ENCODE measurements around the gene MICU1. TPM values are rescaled to one million over a fixed set of nuclear protein-coding genes. Genes with fewer than 3 reads are reported as not detected.

Gene MICU1
- total and polyA plus RNA-seq, 2 experiments from 2014 or later = 27.5 to 52.3 TPM

GRCh38 chr10:72630144-72630543, 4.3 kb upstream of the MICU1 start:
- Histone ChIP-seq H3K9me2 (ENCODE audit: insufficient read depth) (no peaks in the 10 kb centered on the region), H4K20me1 (replicated peaks; ENCODE audit: insufficient read depth) (no peaks in the 10 kb centered on the region), H3K36me3 (ENCODE audit: insufficient read depth) (no peaks in the 10 kb centered on the region), H3K4me3 (no peak overlapping the region), H3K79me2 (replicated peaks; ENCODE audit: insufficient read depth) (peaks cover 3% of the 10 kb centered on the region), H3K27ac (ENCODE audit: low read depth) (no peak overlapping the region), H3K27me3 (ENCODE audit: insufficient read depth) (no peaks in the 10 kb centered on the region), H3F3A (replicated peaks; ENCODE audit: low read depth) (no peaks in the 10 kb centered on the region), H2AFZ (no peak overlapping the region), H3K4me2 (no peak overlapping the region), H3K4me1 (ENCODE audit: insufficient read depth) (peaks cover 4% of the 10 kb centered on the region; the same call in 1 of the 2 replicates)
- no peak for ATAC-seq
- Mint-ChIP-seq H3K27me3 (ENCODE audit: insufficient read depth, low read depth, poor library complexity) (peaks cover 5% of the 10 kb centered on the region), H3K27ac (no peak overlapping the region), H3K36me3 (ENCODE audit: low read depth) (no peaks in the 10 kb centered on the region; the same call in 2 of the 3 replicates), H3K4me3 (no peak overlapping the region), H3K4me1 (no peaks in the 10 kb centered on the region; the same call in 1 of the 3 replicates), H3K9me3 (no peaks in the 10 kb centered on the region; the same call in 2 of the 3 replicates)
- no peak for TF ChIP-seq JUNB (IDR thresholded peaks at IDR 0.05; ENCODE audit: unreplicated experiment)
- TF ChIP-seq ZNF462 (CRISPR knock-in tag; IDR thresholded peaks at IDR 0.05) = no peak
- TF ChIP-seq REST (IDR thresholded peaks at IDR 0.05; ENCODE audit: unreplicated experiment) = no peak
- TF ChIP-seq ETS1 (IDR thresholded peaks at IDR 0.05) = no peak
- TF ChIP-seq ZNF331 (CRISPR knock-in tag; IDR thresholded peaks at IDR 0.05; ENCODE audit: low read depth) = no peak
- TF ChIP-seq ZNF114 (CRISPR knock-in tag; IDR thresholded peaks at IDR 0.05) = no peak
- no peak for TF ChIP-seq NANOG (IDR thresholded peaks at IDR 0.05; ENCODE audit: borderline replicate concordance)
- TF ChIP-seq EZH2 (IDR thresholded peaks at IDR 0.05; ENCODE audit: low read depth, unreplicated experiment) = no peak
- no peak for TF ChIP-seq CTCF (conservative IDR thresholded peaks at IDR 0.05; ENCODE audit: low read depth in 2 of 2)
- no peak for TF ChIP-seq EZH2phosphoT487 (IDR thresholded peaks at IDR 0.05; ENCODE audit: unreplicated experiment)
- no peak for TF ChIP-seq POLR2AphosphoS5 (IDR thresholded peaks at IDR 0.05; ENCODE audit: low read depth)
- TF ChIP-seq CREB1 (CRISPR knock-in tag; IDR thresholded peaks at IDR 0.05; ENCODE audit: low read depth) = no peak
- no peak for TF ChIP-seq STAT1 (IDR thresholded peaks at IDR 0.05; ENCODE audit: unreplicated experiment)
- DNase-seq (ENCODE audit: low spot score) = no peak

Measured in GM23338 (cell line).